Keratinocyte (primary cell): ENCODE results near the gene MIPOL1. TPM values are rescaled to one million over a fixed set of nuclear protein-coding genes. Genes with fewer than 3 reads are reported as not detected.

Source experiments
- DNase-seq: peaks from one replicate; pipeline ENCODE4 v3.0.0-alpha.2; 2011; ENCODE audit warnings: low read depth, missing footprints, low spot score
- FAIRE-seq: peaks from 2 replicates; lab custom pipeline; 2011; peaks lifted over from hg19 to GRCh38; lab: Jason Lieb, UNC
- H2AFZ ChIP-seq: 2 replicates; pipeline ENCODE4 v1.6.0; 2012; ENCODE audit warnings: low read length, control low read depth, inconsistent platforms; ENCODE audit not compliant: control insufficient read depth
- H3K27ac ChIP-seq: 2 replicates; pipeline ENCODE4 v1.5.1; 2011; ENCODE audit warnings: low read length; ENCODE audit not compliant: control insufficient read depth, insufficient read depth
- H3K27me3 ChIP-seq: 3 replicates; pipeline ENCODE4 v1.6.0; 2011; ENCODE audit warnings: low read length; ENCODE audit not compliant: control insufficient read depth, insufficient read depth; ENCODE audit errors: extremely low read depth
- H3K36me3 ChIP-seq, 2 experiments: 2 replicates in 1 of 2; 3 replicates in 1 of 2; pipeline ENCODE4 v1.5.1; 2011; ENCODE audit warnings: low read length in 2 of 2, mild to moderate bottlenecking in 1 of 2; ENCODE audit not compliant: control insufficient read depth in 2 of 2, insufficient read depth in 2 of 2; ENCODE audit errors: extremely low read depth in 1 of 2
- H3K4me1 ChIP-seq: 3 replicates; pipeline ENCODE4 v1.5.1; 2011; ENCODE audit warnings: low read length; ENCODE audit not compliant: control insufficient read depth, insufficient read depth; ENCODE audit errors: extremely low read depth
- H3K4me2 ChIP-seq: 3 replicates; pipeline ENCODE4 v1.6.0; 2011; ENCODE audit warnings: low read depth, low read length; ENCODE audit not compliant: control insufficient read depth, insufficient read depth; ENCODE audit errors: extremely low read depth
- H3K4me3 ChIP-seq, 3 experiments: fragments of 200-600 bp in 1 of 3; sonication (generic) in 1 of 3; 2 replicates in 2 of 3; 3 replicates in 1 of 3; pipeline ENCODE4 v1.5.1; 2011 to 2016; ENCODE audit warnings: low read length in 3 of 3, mild to moderate bottlenecking in 3 of 3, control low read depth in 2 of 3, inconsistent platforms in 1 of 3, low read depth in 1 of 3, mixed read lengths in 1 of 3, mixed run types in 1 of 3, moderate library complexity in 1 of 3; ENCODE audit not compliant: control insufficient read depth in 2 of 3, insufficient read depth in 2 of 3; ENCODE audit errors: extremely low read depth in 1 of 3
- H3K79me2 ChIP-seq: 2 replicates; pipeline ENCODE4 v1.6.0; 2012; ENCODE audit warnings: low read length; ENCODE audit not compliant: control insufficient read depth, insufficient read depth
- H3K9ac ChIP-seq: 3 replicates; pipeline ENCODE4 v1.6.0; 2011; ENCODE audit warnings: low read length; ENCODE audit not compliant: control insufficient read depth, insufficient read depth; ENCODE audit errors: extremely low read depth
- H3K9me1 ChIP-seq: 3 replicates; pipeline ENCODE4 v1.6.0; 2011; ENCODE audit warnings: low read length; ENCODE audit not compliant: control insufficient read depth, insufficient read depth; ENCODE audit errors: extremely low read depth
- H3K9me3 ChIP-seq: 2 replicates; pipeline ENCODE4 v1.5.1; 2012; ENCODE audit warnings: low read depth, low read length; ENCODE audit not compliant: control insufficient read depth
- H4K20me1 ChIP-seq: 3 replicates; pipeline ENCODE4 v1.6.0; 2011; ENCODE audit warnings: low read length; ENCODE audit not compliant: control insufficient read depth, insufficient read depth; ENCODE audit errors: extremely low read depth
- CTCF ChIP-seq, 3 experiments: IDR thresholded peaks in 1 of 3; conservative IDR thresholded peaks in 1 of 3; optimal IDR thresholded peaks in 1 of 3; 2 replicates in 2 of 3; 3 replicates in 1 of 3; pipeline versions ENCODE3 to v1.5.1; 2011; ENCODE audit warnings: low read length in 3 of 3, mild to moderate bottlenecking in 3 of 3, moderate library complexity in 2 of 3, control low read depth in 1 of 3, inconsistent platforms in 1 of 3; ENCODE audit not compliant: insufficient read depth in 2 of 3; ENCODE audit errors: extremely low read depth in 1 of 3
- EZH2 ChIP-seq: IDR thresholded peaks from one replicate; pipeline ENCODE4 v1.6.1; 2012; ENCODE audit warnings: inconsistent platforms, mild to moderate bottlenecking, low read length, moderate library complexity
- dilution Hi-C: fragments of 300-500 bp; cut with MboI; formaldehyde crosslinking; loops from one replicate; pipeline ENCODE4 v1.7.0; 2020; ENCODE audit warnings: low sequenced_read_pairs; ENCODE audit not compliant: extremely low pct_ligation_motif_present
- polyA plus RNA-seq, 5 experiments: library from polyadenylated mRNA; depleted of rRNA in 3 of 5; stranded (reverse) in 3 of 5; stranded (forward) in 1 of 5; unstranded in 1 of 5; fragments of >200 nt; gene quantifications; 1 replicate in 1 of 5; 2 replicates in 3 of 5; 3 replicates in 1 of 5; pipeline versions ENCODE4 v1.2.1 to v1.2.3, GENCODE V29; 2011 to 2012; ENCODE audit warnings: missing spikeins in 2 of 5, low read depth in 1 of 5, low replicate concordance in 1 of 5

MIPOL1 gene
- polyA plus RNA-seq, 1 donor (not counting 4 experiments of a cell fraction or from before 2014, with no cell fraction given), result 10.9 TPM

- Histone ChIP-seq H3K4me2 (no peak overlapping the region), H3K9me1 (no peaks in the 10 kb centered on the region), H3K9me3 (no peaks in the 10 kb centered on the region), H3K79me2 (no peaks in the 10 kb centered on the region), H2AFZ (no peak overlapping the region), H3K36me3 (no peaks in the 10 kb centered on the region), H4K20me1 (no peaks in the 10 kb centered on the region), H3K4me3 (no peak overlapping the region), H3K27ac (no peak overlapping the region), H3K27me3 (no peaks in the 10 kb centered on the region), H3K4me1 (peaks cover 7% of the 10 kb centered on the region), H3K9ac (no peak overlapping the region)
- TF ChIP-seq CTCF (optimal IDR thresholded peaks at IDR 0.05 in 1 of 3, IDR thresholded peaks at IDR 0.05 in 1 of 3, conservative IDR thresholded peaks at IDR 0.05 in 1 of 3; ENCODE audit: extremely low read depth in 1 of 3, insufficient read depth in 2 of 3, low read length in 3 of 3) (no peak), EZH2 (no peak)
- DNase-seq (no peak), FAIRE-seq (no peak)
- dilution Hi-C loops, result no loop called here
These were observed 122.4 kb downstream of the MIPOL1 start for GRCh38 chr14:37320106-37320505.

GRCh38 chr14:37325332-37325731 lies 127.6 kb downstream of the MIPOL1 start:
- no peak for DNase-seq
- Histone ChIP-seq H2AFZ (no peak overlapping the region), H3K9me1 (no peaks in the 10 kb centered on the region), H3K27me3 (no peaks in the 10 kb centered on the region), H3K4me2 (no peak overlapping the region), H3K9ac (no peak overlapping the region), H3K9me3 (no peaks in the 10 kb centered on the region), H3K36me3 (no peaks in the 10 kb centered on the region), H3K79me2 (no peaks in the 10 kb centered on the region), H4K20me1 (no peaks in the 10 kb centered on the region), H3K4me3 (no peak overlapping the region), H3K27ac (no peak overlapping the region), H3K4me1 (no peaks in the 10 kb centered on the region)
- dilution Hi-C loops, result no loop called here
- TF ChIP-seq EZH2 (no peak), CTCF (optimal IDR thresholded peaks at IDR 0.05 in 1 of 3, IDR thresholded peaks at IDR 0.05 in 1 of 3, conservative IDR thresholded peaks at IDR 0.05 in 1 of 3; ENCODE audit: extremely low read depth in 1 of 3, insufficient read depth in 2 of 3, low read length in 3 of 3) (no peak)
- FAIRE-seq, result no peak
